Stimulated activated naive CD8-positive, alpha-beta T cell treated with anti-CD3 and anti-CD28 coated beads, Interleukin-15, Interleukin-2, amounts not matched to agents 100 U/mL and 50 U/mL, for 24 hours (primary cell): Measurements from ENCODE around the gene BUD23.
A peak's percentile ranks its signal among the peaks of the same experiment; 100 is the strongest.
"Not testable (repeated sequence)": the region's sequence is repeated elsewhere in the genome, so short reads cannot be mapped to it uniquely, and the experiment has no call there.

ENCODE experiments used
- ATAC-seq: fragments of 150-1000 bp; cut with Tn5 transposase; one replicate; pipeline ENCODE4 v1.10.0; 2021
- DNase-seq: peaks from one replicate; pipeline ENCODE4 v3.0.0; 2021

The BUD23 gene

GRCh38 chr7:73683056-73683787, at the start of gene BUD23, which contains the start of gene DNAJC30:
TSS of gene BUD23 (plus strand) at chr7:73683597. CDS start at chr7:73683626, 29 bp downstream.
TSS of gene DNAJC30 (minus strand) at chr7:73683453. CDS start at chr7:73683423, 30 bp downstream.
- DNase-seq (peak; percentile 98), ATAC-seq (peak; percentile 94)

- no peak for DNase-seq
- ATAC-seq, result no peak
These were observed 49.6 kb upstream of the BUD23 start for GRCh38 chr7:73633844-73634243.

GRCh38 chr7:73635428-73636200, 47.8 kb upstream of the BUD23 start:
- ATAC-seq (no peak), DNase-seq (no peak)

- DNase-seq (no peak), ATAC-seq (no peak)
These were observed 44.5 kb upstream of the BUD23 start for GRCh38 chr7:73638911-73639310.

- DNase-seq (no peak), ATAC-seq (no peak)
These were observed 40.6 kb upstream of the BUD23 start for GRCh38 chr7:73642834-73643233.

GRCh38 chr7:73644688-73645286, 38.6 kb upstream of the BUD23 start:
- no peak for DNase-seq
- ATAC-seq, result no peak

GRCh38 chr7:73645643-73646174, 37.7 kb upstream of the BUD23 start:
- ATAC-seq (no peak), DNase-seq (no peak)

- DNase-seq, result no peak
- no peak for ATAC-seq
These were observed 36.3 kb upstream of the BUD23 start for GRCh38 chr7:73646785-73647724.

- ATAC-seq (peak; percentile 57), DNase-seq (peak; percentile 42)
These were observed 35.4 kb upstream of the BUD23 start for GRCh38 chr7:73647725-73648592.

GRCh38 chr7:73648593-73649332, 34.6 kb upstream of the BUD23 start:
- DNase-seq (no peak), ATAC-seq (no peak)

- ATAC-seq, result no peak
- no peak for DNase-seq
These were observed 33.8 kb upstream of the BUD23 start for GRCh38 chr7:73649576-73649975.

GRCh38 chr7:73650524-73650923, 32.9 kb upstream of the BUD23 start:
- no peak for ATAC-seq

GRCh38 chr7:73652541-73652949, 30.9 kb upstream of the BUD23 start:
- no peak for ATAC-seq
- DNase-seq, result no peak

More at GRCh38 chr7:73650524-73650923, 32.9 kb upstream of the BUD23 start:
- no peak for DNase-seq

GRCh38 chr7:73655309-73655708, 28.1 kb upstream of the BUD23 start:
- ATAC-seq, DNase-seq: not testable (repeated sequence)

GRCh38 chr7:73659983-73660382, 23.4 kb upstream of the BUD23 start:
- DNase-seq (no peak), ATAC-seq (no peak)

GRCh38 chr7:73660594-73660993, 22.8 kb upstream of the BUD23 start:
- ATAC-seq, DNase-seq: not testable (repeated sequence)

- DNase-seq (no peak), ATAC-seq (no peak)
These were observed 20.4 kb upstream of the BUD23 start for GRCh38 chr7:73663033-73663432.

GRCh38 chr7:73667344-73668102, 15.9 kb upstream of the BUD23 start, which contains the start of gene VPS37D:
TSS of gene VPS37D (plus strand) at chr7:73667831. CDS start at chr7:73667959, 128 bp downstream.
- DNase-seq (peak; percentile 97), ATAC-seq (peak; percentile 92)
